Measurements from ENCODE around the gene ANKRD35.
"Not testable (repeated sequence)": the region's sequence is repeated elsewhere in the genome, so short reads cannot be mapped to it uniquely, and the experiment has no call there.

The ANKRD35 gene, protein sequence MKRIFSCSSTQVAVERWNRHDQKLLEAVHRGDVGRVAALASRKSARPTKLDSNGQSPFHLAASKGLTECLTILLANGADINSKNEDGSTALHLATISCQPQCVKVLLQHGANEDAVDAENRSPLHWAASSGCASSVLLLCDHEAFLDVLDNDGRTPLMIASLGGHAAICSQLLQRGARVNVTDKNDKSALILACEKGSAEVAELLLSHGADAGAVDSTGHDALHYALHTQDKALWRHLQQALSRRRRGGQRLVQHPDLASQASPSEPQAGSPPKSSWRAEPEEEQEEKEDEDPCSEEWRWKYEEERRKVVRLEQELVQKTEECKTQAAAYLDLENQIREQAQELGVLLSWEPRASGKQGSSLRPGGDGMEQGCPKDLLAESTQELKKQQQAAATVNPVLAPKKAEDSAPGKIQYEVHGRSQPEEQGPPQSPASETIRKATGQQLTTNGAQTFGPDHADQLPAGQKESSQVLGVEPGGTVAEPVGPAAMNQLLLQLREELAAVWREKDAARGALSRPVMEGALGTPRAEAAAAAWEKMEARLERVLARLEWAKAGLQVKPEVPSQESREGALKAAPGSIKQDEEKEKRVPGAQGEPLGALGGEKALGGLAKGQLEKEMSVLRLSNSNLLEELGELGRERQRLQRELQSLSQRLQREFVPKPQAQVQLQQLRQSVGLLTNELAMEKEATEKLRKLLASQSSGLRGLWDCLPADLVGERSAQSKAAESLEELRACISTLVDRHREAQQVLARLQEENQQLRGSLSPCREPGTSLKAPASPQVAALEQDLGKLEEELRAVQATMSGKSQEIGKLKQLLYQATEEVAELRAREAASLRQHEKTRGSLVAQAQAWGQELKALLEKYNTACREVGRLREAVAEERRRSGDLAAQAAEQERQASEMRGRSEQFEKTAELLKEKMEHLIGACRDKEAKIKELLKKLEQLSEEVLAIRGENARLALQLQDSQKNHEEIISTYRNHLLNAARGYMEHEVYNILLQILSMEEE

DNA sequence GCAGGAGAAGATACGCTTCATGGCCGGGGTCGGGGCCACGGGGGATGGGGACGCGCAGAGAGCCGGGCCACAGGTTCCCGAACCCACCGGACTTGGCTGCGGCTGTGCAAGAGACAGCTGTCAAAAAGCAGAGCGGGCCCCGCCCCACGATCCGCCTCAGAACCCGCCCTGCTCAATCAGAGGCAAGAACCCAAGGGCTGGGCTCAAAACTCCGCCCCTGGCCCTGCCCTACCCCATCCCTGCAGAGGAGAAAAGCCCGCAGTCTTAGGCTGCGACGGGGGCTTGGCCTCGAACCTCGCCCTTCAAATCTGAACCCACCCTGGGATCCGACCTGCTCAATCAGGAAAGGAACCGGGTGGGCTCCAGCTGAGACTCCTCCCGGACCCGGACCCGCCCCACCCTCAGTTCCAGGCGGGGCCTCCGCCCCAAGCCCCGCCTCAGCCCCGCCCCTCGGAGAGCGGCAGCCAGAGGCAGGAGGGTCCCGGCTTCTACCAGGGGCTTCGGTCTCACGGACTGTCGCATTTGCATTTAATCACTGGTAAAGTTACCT lies at the start of gene ANKRD35:
Gene ANKRD35 (minus strand): TSS at position 129 of the 550 bp plus-strand sequence. CDS start 108 bp downstream, at position 21.
- peak; percentile 71 for DNase-seq

DNA sequence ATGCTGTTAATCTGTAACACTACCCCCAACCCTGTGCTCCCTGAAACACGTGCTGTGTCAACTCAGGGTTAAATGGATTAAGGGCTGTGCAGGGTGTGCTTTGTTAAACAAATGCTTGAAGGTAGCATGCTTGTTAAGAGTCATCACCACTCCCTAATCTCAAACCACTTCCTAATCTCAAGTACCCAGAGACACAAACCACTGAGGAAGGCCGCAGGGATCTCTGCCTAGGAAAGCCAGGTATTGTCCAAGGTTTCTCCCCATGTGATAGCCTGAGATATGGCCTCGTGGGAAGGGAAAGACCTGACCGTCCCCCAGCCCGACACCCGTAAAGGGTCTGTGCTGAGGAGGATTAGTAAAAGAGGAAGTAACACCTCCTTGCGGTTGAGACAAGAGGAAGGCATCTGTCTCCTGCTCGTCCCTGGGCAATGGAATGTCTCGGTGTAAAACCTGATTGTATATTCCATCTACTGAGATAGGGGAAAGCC lies 46.9 kb upstream of the ANKRD35 start:
- DNase-seq = not testable (repeated sequence)

DNA sequence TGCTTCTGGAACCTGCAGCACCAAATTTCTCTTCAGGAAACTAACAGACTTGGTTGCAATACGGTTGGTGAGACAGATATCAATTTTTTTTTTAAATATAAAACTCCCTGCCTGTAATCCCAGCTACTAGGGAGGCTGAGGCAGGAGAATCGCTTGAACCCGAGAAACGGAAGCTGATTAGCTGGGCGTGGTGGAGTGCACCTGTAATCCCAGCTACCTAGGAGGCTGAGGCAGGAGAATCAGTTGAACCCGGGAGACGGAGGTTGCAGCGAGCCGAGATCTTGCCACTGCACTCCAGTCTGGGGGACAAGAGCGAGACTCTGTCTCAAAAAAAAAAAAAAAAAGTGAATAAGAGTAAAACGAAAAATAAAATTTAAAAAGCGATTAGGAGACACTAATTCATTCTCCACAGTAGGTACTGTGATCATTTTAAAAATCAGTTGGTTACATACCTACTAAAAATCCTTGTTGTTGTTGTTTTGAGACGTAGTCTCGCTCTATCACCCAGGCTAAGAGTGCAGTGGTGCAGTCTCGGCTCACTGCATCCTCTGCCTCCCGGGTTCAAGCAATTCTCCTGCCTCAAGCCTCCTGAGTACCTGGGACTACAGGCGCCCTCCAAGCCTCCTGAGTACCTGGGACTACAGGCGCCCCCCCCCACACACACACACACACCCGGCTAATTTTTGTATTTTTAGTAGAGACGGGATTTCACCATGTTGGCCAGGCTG lies 42.4 kb upstream of the ANKRD35 start:
- DNase-seq = no peak

DNA sequence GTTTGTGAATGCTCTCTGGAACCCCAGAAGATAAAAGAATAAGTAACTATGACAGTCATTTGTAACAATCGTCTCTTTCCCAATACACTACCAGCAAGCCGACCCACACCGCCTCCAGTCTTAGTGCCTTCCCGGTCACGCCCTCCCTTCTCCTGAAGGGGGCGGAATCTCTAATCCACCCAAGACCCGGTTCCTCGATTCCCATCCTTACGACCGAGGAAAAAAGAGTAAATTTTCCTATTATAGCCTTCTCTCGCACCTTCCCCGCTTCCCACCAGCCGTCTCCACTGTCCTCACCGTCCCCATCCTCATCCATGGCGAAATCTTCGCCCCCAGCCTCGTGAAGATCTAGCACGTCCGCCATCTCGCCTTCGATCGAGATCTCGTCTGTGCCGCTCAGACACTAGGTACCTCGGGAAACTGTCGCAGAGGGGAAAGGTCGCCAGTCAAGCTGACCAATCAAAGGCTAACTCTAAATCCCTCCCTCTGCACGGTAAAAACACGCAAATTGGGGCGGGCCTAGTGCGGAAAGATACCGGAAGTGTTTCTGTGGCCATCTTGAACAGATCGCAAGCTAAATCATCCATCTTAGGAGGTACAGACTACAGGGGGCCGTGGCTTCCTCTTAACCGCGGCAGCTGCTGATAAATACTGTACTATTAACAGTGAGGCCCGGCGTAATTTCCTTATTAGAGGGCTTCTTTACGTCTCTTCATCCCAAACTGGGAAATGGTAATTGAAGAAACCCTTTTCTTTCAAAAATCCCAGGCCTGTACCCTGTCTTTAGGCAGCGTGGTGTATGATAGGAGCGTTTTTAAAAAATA lies 41.6 kb upstream of the ANKRD35 start, which contains the start of gene RBM8A:
Gene RBM8A (minus strand): TSS at position 422 of the 824 bp plus-strand sequence. CDS start 58 bp downstream, at position 364.
- peak; percentile 100 for DNase-seq

DNA sequence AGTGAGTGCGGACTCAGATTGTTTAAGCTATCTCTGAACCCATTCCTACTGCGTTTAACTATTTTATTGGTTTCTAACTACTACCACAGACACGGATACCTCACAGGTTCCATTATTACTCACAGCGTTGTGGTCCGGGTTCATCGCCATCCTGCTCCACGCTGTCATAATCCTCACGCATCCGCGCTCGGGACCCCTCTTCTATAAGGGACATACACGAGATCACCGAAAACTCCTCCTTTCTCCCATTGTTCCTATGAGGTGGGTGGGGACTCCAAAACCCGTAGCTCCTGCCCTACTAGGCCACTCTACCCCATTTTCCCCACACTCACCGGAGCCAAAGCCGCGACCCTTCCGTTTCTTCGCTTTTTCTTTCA lies 41.0 kb upstream of the ANKRD35 start:
- DNase-seq = no peak

DNA sequence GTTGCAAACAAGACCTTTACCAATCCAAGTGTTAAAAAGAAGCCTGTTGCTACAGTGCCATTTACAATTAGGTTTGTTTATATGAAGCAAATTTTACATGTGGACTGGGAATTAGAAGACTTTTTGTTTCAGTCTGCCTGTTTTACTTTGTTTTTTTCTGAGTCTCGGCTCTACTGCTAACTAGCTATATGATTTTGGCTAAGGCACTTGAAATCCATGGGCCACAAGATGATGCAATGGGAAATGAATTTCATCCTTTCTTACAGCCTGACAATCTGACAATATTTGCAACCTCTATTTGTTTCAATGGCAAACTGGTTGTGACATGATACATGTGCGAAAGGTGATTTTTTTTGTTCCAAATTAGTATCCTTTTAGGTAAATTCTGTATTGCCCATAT lies 36.6 kb upstream of the ANKRD35 start:
- DNase-seq = no peak

DNA sequence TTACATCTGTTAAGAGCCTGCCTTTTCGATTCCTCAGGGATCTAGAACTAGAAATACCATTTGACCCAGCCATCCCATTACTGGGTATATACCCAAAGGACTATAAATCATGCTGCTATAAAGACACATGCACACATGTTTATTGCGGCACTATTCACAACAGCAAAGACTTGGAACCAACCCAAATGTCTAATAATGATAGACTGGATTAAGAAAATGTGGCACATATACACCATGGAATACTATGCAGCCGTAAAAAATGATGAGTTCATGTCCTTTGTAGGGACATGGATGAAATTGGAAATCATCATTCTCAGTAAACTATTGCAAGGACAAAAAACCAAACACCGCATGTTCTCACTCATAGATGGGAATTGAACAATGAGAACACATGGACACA lies 34.6 kb upstream of the ANKRD35 start:
- not testable (repeated sequence) for DNase-seq

DNA sequence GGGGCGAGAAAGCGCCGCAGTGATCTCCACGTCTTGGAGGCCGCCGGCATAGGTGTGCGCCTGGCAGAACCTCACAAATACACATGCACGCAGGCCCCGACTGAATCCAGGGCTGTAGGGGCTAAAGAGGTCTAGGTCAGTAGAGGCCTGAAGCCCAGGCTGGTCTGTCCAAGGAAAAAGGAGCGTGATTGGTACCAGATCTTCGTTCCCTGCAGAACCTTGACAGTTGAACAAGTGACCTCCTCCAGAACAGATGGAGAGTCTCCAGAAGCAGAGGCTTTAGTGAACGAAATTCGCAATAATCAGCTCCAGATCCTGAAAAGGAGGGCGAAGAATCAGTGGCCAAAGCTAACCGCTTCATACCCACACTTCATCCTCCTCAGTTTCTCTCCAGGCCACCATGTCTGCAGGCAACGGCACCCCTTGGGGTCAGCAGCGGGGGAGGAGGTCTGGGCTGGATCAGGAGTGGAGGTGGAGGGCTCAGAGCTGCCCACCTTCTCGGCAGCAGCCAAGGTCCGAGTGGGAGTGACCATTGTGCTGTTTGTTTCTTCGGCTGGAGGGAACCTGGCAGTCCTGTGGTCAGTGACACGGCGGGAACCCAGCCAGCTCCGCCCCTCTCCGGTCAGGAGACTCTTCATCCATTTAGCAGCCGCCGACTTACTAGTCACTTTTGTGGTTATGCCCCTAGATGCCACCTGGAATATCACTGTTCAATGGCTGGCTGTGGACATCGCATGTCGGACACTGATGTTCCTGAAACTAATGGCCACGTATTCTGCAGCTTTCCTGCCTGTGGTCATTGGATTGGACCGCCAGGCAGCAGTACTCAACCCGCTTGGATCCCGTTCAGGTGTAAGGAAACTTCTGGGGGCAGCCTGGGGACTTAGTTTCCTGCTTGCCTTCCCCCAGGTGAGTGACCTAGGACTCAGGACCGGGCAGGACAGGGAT lies 33.6 kb upstream of the ANKRD35 start:
- no peak for DNase-seq

DNA sequence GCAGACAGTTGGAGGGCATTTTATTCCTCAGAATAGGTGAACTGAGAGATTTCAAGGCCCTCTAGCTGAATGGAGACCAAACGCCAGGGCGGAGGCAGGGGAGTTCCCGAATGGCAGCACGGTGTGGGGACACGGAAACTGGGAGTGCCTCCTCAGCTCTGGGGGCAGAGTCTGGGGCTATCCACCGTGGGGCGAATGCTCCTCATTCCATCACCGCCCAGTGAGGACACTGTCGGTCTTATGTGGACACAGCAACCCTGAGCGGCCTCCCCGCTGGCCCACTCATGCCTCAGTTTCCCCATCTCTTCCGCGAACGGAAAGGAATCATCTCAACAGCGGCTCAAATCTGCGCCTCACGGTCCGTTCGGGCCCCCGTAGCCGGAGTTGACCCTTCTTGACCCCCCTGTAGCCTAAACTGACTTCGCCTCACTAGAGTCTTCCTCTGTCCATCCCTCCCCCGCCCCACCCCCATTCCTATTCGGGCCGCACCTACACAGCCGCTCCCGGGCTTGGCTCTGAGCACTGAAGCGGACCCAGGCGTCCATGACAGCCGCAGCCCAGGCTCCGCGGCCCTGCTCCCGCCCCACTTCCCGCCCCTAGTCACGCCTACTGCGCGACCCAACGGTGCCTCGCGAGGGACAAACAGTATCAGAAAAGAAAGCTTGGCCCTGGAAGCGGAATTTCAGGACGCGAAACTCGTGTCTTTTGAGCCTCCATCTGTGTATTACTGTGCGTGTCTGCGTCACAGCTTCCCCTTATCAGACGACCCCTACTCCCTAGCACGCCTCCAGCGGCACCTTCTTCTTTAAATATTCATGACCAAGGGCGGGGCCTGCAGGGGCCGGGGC lies 32.7 kb upstream of the ANKRD35 start, which contains the start of gene PEX11B:
Gene PEX11B (minus strand): TSS at position 574 of the 848 bp plus-strand sequence. CDS start 29 bp downstream, at position 545.
- DNase-seq = peak; percentile 83

DNA sequence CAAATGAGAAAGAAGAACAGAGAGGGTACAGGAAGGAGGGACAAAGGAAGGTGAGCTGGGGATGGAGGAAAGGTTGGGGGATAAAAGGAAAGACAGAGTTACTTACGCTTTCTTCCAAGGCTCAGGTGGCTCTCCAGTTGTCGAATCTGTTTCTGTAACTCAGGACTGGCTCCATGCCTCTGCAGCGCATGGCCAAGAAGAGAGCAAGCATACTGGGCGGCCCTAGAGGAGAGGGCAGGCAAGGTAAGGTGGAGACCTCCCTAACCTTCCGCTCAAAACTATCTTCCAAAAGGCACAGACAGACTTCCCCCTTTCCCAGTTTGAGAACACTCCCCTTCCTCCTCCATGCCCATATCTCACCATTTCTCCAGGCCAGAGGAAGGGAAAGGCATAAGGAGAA lies 31.9 kb upstream of the ANKRD35 start:
- no peak for DNase-seq

DNA sequence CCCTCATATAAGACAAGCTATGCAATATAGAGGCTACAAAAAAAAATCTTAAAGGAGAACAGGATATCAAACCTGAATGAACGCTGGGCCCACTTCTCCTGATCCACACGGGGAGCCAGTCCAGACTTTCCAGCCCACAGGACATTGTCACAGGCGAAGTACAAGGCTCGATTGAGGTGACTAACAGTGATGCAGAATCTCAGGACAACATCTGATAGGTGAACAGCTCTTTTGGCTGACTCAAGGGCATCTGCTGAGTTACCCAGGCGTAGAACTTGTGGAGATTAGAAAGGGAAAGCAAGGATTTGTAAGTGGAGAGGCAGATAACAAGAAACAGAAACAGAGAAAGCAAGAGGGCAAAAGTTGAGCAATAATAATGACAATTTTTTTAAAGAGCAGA lies 31.1 kb upstream of the ANKRD35 start:
- no peak for DNase-seq

DNA sequence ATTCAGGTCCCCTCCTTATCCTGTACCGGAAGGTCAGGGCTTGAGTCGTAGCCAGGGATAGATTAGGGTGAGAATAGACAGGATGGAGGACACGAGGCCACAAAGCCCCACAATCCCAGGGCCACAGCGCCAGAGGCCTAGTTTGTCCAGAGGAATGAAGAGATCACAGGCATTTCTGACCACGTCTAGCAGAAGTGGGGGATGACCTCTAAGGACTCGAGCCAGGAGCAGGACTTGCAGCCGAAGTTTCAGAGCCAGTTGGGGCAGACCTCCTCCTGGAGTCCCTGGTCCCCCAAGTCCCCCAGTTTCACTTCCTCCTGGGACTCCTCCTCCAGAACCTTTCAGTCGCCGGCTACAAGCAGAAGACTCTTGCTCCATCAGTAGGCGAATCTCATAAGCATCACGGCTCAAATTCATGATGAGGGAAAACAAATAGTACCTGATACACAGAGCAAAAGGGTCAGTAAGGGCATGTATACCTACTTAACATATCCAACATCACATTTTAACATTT lies 26.5 kb upstream of the ANKRD35 start:
- no peak for DNase-seq

DNA sequence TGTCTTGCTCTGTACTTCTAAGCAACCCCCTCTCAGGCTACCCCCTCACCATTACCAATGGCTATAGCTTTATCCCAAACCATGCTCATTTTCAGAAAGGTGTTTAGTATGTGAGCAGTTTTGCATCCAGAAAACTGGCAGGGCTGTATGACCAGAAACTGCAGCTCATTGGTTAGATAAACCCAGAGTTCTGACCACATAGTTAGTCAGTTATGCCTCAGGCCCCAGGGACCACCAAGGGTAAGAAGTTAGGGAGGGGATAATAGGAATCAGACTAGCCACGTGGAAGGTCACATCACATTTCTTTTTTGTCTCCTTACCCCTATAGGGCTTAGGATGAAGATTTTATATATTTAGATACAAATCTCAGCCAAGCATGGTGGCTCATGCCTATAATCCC lies 23.0 kb upstream of the ANKRD35 start:
- DNase-seq = no peak

DNA sequence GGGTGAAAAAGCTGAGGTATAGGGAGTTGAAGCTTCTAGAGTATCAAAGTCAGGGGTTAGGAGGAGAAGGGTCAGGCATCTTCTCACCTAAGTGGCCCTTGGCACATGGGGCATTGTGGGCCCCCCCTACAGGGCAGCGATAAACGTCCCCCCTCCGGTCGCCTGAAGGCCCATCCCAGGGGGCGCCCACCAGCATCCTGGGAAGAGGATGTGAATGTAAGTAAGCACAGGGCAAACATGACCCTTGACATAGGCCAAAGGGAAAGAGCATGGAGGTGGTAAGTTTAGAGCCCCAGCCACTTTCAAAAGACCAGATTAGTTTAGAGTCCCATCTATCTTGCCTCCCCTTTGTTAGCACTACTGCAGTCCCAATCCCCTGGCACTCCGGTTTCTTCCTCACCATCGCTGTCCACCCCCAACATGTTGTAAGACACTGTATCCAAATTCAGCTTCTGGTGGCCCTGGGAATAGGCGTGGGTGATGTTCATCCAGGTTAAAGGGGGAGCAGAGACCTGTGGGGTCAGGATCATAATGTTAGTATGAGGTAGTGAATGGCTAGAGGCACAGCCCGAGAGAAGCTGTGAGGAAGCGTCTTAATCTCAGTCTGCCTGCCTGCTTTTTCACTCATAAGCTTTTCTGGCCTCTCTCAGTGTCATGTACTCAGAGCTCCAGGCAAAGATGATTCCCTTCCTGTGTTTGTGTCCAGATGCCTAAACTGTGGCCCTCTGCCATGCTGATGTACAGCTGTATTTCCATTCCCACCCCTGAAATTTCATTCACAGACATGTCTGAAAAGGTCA lies 21.5 kb upstream of the ANKRD35 start:
- no peak for DNase-seq

DNA sequence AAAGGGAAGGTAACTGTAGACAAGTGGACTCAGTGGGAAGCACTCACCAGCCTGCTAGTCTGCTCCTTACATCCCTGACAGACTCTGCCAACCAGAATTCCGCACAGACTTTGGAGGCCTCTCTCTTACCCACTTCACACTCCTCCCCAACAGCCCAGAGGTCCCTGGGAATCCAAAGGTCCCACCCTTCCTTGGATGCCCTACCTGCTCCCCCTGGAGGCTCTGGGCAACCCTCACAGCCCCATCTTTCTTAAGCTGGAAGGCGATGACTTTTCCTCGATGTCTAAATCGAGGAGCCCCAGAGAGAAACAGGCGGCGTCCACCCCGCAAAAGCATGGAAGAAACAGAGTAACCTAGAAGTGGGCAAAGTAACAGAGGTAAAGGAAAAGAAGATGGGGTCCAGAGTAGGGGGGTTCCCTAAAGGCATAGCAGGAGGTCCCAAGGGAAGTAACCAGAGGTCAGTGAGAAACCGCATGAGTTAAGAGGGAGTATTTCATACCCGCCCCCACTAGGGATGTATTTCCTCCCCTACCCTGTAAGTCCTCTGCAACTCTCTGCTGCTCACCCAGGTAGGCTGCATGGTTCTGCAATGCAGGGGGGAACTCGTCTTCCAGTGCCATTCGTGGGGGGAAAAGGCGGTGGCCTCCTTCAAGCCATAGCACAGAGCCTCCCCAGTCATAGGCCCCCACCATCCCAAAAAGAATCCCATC lies 15.8 kb upstream of the ANKRD35 start:
- DNase-seq = no peak

DNA sequence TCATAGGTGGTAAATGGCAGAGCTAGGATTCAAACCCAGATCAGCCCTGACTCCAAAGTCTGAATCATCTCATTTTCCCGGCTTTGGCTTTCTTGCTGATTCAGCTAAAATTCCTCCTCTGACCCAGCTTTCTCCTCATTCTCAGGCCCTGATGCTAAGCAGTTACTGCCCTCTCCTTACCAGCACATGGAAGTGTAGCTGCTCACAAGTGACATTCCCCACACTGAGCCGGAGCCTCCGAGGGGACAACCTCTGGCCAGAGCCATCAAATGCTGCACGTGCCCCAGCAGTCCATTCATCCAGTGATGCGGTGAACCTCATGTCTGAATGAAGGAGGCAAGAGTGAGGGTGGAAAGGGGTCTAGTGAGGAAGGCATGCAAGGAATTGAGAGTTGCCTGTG lies 13.1 kb upstream of the ANKRD35 start:
- no peak for DNase-seq

DNA sequence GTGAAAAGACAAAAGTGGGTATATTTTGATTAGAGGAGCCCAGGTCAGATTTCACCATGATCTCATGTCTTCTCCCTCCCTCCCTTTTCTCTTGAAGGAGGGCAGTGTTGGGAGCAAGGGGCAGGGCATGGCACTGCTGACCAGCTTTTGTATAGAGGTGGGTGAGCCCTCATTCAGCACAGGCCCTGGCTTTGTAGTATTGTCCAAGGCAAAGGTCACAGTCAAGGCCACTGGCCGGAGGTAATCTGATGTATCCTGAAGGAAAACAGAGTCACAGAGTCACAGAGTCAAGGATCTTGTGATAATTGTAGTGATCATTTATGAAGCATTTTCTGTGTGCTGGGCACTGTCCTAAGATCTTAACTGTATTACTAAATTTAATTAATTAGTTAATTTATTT lies 12.3 kb upstream of the ANKRD35 start:
- no peak for DNase-seq

Data from NCI-H187 treated with DMSO at 0.1 percent for 48 hours (cell line).